GM19397 (cell line): ENCODE data around the gene DAGLA.

Source experiments
- ATAC-seq: cut with Tn5 transposase; IDR thresholded peaks from one replicate; pipeline ENCODE4 v1.9.1; 2021; ENCODE audit warnings: mild to moderate bottlenecking, moderate library complexity; ENCODE audit not compliant: unreplicated experiment

Gene DAGLA

DNA sequence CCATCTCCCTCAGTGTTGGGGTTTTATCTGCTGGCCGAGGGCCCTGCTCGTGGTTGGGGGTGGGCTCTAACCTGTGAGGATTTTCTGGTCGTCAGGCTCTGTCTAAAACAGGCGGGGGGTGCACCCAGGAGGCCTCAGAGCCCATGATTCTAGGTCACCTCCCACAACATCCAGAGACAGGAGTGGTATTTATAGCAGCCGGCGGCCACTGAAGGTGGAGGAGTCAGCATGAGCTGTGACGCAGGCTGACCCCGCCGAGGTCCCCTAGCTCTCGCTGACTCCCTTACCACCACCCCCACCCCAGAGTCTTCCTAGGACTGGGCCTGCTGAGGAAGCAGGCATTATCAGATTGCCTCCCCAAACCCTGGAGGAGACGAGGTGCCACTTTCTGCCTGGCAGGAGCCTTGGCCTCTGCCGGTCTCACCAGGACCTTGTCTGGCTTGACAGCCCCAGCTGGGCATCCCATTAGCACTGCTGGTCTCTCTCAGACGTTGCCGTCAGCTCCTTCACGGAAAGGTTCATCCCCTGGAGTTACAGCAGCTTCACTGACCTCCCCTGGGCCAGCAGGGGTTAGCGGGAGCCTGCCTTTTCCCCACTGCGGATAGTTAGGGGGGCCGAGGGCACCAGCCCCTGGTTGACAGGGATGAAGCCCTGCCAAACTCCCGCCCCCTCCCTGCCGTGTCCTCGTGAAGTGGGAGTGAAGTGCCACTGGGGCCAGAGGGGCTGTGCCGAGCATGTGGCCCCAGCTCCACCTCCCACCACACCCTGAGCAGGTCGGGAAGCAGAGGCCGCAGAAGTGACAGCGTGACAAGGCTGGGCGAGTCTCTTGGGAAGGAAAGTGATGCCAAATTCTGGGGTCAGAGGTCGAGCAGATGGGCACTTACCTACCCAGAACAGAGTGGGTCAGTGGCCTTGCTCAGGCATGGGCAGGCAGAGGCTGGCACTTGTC lies 26.5 kb downstream of the DAGLA start:
- no peak for ATAC-seq

DNA sequence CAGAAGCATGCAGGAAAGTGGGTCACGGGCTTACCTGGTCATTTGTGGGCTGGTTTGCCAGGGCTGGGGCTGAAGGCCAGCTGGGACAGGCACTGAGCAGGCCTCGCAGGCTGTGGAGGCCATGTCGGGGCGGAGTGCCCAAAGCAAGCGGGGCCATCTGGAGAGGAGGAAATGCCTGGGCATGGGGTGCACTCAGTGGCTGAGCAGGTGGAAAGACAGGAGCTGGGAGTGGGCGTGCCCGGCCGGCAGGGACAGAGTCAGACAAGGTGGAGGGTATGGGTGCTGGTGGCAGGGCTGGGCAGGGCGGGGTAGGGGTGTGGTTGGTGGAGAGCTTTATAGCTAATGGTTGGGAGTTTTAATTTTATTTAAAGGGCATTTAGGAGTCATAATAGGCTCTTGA lies 27.4 kb downstream of the DAGLA start:
- no peak for ATAC-seq

DNA sequence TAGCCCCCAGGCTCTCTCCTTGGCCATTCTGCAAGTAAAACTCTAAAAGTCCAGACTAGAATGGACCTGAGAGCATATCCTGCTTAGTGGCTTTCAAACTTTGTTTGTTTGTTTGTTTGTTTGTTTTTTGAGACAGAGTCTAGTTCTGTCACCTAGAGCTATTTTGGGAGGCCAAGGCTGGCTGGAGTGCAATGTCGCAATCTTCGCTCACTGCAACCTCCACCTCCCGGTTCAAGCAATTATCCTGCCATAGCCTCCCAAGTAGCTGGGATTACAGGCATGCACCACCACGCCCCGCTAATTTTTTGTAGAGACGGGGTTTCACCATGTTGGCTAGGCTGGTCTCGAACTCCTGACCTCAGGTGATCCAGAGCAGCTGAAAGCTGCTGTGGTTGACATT lies 28.9 kb downstream of the DAGLA start:
- ATAC-seq: no peak

DNA sequence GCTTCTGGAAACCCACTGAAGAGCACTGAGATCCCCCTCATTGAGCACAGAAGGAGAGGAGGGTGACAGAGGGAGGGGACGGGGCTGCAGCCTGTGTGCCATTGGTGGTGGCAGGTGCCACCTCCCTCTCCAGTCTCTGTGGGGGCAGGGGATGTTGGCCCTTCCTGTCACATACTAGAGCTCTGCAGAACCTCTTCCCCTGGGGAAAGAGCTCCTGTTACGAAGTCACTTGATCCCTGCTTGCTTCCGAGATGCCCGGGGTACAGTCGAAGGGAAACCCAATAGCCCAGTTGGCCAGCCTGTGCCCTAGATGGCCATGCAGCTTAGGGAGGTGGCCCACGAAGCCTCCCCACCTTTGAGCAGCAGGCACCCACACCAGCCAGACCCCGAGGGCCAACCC lies 29.4 kb downstream of the DAGLA start:
- ATAC-seq: no peak

DNA sequence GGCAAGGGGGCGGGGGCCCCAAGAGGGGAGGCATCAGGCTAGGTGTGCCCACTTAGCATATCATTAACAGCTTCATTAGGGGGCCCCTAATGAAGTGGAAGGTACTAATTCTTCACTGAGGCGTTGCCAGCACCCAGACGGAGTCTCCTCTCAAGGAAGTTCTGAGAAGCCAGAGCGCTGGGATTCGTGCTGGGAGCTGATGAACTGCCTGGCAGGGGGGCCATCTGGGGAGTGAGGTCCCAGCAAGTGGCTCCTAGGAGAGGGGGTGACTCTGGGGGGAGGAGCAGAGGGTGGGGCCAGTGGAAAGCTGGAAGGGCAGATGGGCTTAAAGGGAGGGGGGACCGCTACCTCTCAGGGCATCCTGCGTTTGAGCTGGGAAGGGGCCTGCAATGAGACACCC lies 29.8 kb downstream of the DAGLA start:
- ATAC-seq: no peak

DNA sequence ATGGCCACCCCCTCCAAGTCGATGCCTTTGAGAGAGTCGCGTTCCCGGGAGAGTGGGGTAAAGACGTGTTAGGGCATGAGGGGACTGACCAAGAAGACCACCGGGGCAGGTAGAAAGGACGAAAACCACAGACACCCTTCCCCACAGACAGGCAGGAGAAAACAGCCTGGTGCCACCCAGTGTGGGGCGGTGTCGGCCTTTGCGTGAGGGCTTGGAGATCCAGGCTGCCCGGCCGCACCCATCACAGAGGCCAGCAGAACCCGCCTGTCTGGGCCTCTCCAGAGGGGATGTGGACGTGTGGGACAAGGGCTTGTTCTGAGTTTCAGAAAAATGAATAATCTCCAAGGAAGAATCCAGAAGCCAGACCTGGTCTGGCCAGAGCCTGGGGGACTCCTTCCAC lies 30.8 kb downstream of the DAGLA start:
- no peak for ATAC-seq

DNA sequence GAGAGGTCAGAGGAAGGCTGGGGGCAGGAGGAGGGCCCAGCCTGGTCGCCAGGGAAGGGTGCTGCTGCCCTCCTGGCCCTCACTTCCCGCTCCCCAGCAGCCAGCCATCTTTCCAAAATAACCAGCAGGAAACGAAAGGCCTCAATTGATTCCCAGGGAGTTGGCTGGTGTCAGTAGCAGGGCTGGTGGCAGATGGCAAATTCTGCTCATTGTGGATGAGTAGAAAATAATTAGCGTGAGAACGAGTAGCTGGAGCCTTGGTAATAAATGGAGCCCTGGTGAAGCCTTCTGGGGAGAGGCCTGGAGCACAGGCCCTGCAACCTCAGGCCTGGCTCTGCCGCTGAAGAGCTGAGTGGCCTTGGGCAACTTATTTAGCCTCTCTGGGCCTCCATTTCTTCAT lies 31.3 kb downstream of the DAGLA start:
- no peak for ATAC-seq

DNA sequence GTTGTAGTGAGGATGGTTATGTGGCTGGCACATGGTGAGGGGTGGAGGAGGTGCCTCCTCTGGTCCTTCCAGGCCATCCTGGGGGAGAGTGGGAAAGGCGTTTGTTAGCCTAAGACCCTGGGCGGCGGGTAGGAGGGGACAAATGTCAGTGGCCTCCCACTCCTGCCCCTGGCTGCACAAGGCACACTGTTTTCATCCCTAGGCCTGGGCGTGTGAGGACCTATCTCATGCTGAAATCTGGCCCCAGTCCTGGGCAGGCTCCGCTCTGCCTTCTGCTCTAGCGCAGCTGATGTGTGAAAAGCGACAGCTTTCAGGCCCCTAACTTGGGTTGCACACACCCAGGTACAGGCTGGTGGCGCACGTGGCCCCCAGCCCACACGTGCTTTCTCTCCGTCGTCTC lies 32.1 kb downstream of the DAGLA start:
- no peak for ATAC-seq

DNA sequence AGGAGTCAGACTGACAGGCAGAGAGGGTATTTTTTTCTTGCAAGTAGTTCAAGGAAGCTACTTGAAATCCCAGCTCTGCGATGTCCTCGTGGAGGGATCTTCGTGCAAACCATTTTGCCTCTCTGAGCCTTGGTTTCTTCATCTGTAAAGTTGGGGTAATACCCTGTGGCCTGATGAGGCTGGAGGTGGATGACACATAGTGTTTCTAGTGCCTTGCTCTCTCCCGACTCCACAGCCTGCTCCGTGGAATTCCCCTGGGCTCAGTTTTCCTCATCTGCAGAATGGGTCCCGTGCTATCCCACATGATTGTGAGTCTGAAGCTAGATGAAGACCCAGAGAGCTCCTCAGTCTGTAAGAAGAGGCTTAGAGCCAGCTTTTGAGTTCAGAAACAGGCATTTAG lies 32.7 kb downstream of the DAGLA start:
- no peak for ATAC-seq

DNA sequence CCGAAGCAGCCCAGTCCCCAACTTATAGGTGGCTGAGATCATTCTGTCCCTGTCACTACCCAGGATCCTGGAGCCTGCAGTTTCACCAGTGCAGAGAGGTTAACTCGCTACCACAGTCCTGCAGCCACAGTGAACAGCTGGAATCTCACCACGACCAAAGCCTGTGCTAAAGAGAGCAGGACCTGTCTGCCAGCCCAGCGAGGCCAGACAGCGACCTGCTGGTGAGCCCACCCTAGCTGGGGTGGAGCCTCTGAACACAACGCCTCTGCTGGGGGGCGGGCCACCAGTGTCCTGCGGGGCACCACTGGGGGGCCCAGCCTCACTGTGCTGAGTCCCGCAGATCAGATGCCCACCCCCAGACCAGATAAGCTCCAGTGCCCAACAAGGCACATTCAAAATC lies 33.3 kb downstream of the DAGLA start:
- ATAC-seq: no peak

DNA sequence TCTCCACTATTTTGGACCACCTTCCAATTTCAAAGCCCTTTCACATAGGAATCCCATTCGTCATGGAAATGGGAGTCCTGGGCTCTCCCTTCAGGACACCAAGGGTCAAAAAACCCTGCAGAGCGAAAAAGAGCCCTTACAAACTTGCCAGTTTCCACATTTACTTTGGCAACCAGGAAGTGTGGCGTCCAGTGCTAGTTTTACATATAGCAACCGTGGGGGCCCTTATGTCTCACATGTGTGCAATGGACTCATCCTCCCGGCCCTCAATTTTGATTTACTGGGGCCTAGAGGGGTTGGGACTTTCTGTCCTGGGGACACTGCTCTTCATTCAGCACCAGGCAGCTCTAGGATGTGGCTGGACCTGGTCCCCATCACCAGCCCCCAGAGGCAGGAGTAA lies 33.7 kb downstream of the DAGLA start:
- no peak for ATAC-seq

DNA sequence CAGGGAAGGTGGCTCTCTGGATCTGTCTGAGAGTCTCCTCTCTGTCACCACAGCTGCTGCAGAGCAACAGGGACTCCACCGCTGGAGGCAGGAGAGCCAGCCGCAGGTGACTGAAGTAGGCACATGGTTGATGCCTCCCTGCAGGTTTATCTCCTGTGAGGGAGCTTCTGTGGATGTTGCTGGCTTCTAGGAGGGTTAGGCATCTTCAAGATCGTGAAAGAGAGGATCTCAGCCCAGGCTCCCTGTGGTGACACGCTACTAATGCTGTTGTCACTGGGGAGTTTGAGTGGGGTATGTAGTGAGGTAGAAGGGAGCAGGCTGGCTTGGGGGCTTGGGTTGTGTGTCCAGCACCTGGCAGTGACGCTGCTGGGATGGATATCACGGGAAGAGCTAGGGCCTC lies 34.1 kb downstream of the DAGLA start:
- no peak for ATAC-seq

DNA sequence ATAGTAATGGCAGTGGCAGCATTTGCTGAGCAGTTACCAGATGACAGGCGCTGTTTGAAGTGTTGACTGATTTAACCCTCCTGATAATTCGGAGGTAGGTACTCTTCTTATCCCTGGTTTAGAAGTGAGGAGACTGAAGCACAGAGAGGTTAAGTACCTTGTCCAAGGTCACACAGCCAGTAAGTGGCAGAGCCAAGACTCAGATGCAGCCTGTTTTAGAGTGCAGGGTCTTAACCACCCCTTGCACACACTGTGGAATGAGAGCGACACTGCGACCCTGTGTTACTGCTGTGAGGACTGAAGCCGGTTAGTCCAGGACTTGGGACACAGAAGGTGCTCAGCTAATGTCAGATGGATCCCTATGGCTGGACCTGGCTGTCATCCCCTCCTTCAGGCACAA lies 34.7 kb downstream of the DAGLA start:
- no peak for ATAC-seq

DNA sequence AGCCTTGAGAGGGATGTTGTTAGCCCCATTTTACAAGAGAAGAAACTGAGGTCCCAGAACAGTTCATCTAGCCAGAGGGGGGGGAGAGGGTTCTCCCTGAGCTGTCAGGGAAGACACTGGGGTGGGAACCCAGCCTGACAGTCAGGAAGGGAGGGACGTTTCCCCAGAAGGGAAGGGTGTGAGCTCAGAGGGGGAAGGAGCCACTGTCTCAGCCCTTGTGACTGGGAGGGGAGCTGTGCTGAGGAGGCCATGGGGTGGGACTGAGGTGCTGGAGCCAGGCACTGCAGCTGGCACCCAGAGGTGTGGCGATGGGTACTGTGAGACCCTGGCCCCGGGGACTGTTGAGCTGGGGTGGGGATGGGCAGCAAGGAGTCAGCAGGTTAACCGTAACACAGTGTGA lies 35.7 kb downstream of the DAGLA start:
- ATAC-seq: no peak

DNA sequence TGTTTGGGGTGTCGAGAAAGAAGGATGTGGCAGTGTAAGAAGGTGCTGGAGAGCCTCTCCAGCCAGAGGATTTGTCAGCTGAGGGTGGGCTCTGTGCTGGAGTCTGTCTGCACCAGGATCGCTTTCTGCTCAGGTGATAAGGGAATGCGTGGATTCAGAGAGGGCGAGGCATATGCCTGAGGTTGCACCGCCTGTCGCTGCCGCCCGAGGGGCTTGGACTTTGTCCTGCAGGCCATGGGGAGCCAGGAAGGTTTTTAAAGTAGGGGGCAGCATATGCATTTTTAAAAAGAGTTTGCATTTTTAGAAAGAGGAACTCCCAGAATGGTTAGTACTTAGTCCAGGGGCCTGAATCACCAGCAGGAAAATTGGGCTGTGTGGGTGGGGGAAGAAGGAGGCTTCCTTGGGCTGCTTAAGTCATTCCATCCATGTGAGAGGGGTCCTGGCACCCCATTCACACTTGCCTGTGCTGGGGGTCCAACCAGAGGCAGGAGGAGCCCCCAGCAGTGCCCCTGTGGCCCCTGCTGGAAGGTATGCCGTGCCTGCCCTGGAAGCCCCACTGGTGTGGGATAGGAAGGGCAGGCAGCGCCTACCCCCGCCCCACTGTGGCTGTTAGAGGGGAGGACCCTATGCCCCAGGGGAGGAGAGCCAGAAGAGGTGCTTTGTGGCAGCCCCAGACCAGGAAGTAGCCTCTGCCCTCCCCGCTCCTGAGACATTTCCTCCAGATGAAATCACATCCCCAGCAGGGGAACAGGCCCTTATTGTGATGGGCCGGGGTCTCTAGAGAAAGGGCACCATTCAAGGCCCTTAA lies 36.5 kb downstream of the DAGLA start:
- no peak for ATAC-seq

DNA sequence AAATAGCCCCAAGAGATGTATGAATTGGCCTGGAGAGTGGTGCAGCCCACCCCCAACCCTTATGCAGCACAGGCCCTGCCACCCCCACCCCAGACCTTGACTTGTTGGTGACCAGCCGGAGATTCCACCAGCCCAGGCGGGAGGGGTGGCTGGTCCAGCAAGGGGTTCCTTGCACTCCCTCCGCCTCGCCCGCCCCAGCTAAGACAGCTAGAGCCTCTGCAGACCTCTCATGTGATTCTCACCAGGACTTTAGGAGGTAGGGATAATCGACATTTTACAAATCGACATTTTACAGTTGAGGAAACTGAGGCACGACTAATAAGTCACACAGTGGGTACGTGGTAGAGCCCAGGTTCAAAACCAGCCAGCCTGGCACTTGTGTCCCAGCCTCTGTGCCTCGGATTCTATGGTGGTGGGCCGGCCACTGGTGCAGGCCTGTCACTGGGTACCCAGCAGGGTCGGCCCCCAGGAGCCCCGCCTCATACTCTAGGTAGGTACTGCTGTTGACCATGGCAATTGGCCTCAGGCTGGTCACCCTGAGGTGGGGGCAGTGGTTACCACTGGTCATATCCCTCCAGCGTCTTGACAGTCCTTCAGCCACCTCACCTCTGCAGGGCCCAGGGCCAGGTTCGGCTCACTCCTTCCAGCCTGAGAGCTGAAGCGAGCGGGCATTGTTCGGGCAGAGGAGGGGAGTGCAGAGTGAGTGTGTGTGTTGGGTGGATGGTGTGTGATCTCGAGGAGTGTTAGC lies 37.3 kb downstream of the DAGLA start:
- ATAC-seq: no peak

DNA sequence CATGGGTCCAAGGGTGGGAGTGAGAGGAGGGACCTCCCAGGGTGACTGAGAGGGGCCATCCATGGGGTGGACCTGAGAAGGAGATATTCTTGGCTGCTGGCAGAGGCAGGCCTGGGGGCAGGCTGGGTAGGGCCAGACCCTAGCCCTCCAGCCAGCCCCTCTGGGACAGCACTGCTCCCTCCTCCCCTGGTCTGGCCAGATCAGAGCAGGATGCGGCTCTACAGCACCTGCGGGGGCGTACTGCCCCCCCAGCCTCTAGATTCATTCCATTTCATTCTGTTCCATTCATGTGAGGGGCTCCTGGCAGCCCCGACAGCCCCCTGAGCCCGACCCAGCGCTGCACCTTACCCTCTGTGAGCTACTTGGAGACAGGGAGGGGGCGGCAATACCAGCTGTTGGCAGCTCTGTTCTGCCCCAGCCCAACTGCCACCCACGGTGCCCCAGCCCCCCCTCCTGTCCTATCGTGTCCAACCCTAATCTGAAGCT lies 37.9 kb downstream of the DAGLA start:
- ATAC-seq: no peak

DNA sequence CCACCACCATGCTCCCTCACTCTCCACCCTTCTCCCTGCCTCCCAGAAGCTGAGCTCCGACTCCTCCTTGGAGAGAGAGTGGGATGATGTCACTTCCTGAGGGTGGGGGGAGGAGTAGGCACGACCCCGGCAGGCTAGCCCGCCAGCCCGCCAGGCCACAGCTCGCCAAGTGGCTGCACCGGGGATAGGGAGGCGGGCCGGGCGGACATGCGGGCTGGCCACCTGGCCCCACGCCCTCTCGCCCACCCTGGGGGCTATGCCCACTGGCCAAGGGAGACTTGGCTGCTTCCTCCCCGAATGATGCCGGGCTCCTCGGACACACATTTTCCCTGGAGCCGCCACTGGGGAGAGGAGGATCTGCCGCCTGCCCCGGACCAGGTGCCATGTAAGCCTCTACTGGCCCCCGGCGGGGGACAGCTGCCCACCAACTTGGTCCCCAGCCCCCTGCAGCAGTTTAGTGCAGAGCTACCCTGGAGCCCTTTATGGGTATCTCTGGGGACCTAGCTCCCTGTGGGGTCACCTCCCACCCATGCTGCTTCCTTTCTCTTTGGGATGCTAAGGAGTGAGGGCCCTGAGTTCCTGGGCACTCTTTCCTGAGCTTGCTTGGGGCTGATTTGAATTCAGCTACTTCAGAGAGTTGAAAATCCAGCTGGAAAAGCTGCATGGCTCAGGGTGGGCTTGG lies 38.6 kb downstream of the DAGLA start:
- ATAC-seq: no peak

DNA sequence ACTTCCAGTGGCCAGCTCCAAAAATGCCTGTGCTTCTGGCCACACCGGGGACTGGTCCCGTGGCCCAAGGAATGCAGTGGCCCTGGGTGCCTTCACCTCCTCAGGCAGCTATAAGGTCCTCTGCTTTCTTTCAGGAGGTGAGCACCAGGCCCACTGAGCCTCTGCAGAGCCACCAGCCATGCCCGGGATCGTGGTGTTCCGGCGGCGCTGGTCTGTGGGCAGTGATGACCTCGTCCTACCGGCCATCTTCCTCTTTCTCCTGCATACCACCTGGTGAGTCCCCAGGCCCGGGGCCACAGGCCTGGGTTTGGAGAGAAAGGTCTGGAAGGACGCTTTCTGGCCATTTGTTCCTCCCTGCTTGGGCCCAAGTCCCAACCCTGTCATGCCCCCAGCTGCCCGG lies 39.8 kb downstream of the DAGLA start:
- ATAC-seq: no peak

DNA sequence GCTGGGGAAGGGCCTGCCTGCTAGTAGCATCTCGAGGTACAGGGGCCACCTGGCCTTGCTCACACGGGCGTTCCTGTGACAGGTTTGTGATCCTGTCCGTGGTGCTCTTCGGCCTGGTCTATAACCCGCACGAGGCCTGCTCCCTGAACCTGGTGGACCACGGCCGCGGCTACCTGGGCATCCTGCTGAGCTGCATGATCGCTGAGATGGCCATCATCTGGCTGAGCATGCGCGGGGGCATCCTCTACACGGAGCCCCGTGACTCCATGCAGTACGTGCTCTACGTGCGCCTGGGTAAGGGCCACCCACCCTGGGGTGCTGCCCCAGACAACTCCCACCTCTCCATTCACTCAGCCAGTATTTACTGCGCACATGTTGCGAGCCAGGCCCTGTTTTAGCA lies 40.4 kb downstream of the DAGLA start:
- no peak for ATAC-seq

DNA sequence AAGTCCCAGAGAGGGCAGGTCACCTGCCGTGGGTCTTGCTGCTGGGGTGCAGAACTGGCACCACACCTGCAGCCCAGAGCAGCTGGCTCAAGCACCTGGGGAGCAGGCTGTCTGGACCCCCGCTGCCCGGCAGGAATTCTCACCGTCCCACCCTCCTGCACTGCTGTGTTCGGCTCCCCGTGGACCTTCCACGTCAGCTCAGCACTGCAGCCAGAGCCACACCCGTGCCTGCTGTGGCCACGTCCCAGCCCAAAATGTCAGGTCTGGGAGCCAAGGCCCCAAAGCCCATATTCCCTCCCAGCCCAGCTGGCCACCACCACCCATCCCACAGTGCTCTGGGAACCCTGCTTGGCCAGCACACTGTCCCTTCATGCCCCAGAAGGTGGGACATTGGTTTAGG lies 44.2 kb downstream of the DAGLA start:
- no peak for ATAC-seq
